IMR-90 (cell line): Measurements from ENCODE around the gene KXD1. TPM values are rescaled to one million over a fixed set of nuclear protein-coding genes. Genes with fewer than 3 reads are reported as not detected.

Source experiments
- ATAC-seq: fragments of 200-7000 bp; cut with Tn5 transposase; 2 replicates; pipeline ENCODE4 v1.9.1; 2020; ENCODE audit warnings: low read depth, mild to moderate bottlenecking, moderate library complexity
- BruUV-seq: library from RNA; stranded (reverse); fragments of 400-500 nt; replicated peaks from 2 replicates; lab custom pipeline; 2021; lab: Mats Ljungman, UMichigan
- CTCF ChIA-PET: fragments of 300-600 bp; formaldehyde crosslinking; extraction: SDS; loops from one replicate; lab custom pipeline; 2021; ENCODE audit warnings: antibody characterized with exemption; lab: Yijun Ruan, JAX
- POLR2A ChIA-PET: fragments of 300-600 bp; sonication (Branson Sonifier 250); formaldehyde crosslinking; loops from one replicate; lab custom pipeline; 2022; ENCODE audit warnings: antibody characterized with exemption; ENCODE audit not compliant: unreplicated experiment; lab: Charles Lee
- DNase-seq: peaks from one replicate; pipeline ENCODE4 v3.0.0; 2013
- H2AFZ ChIP-seq: replicated peaks from 2 replicates; pipeline ENCODE3; 2013; ENCODE audit warnings: low read length, mild to moderate bottlenecking; ENCODE audit not compliant: poor library complexity
- H2AK5ac ChIP-seq: 2 replicates; pipeline ENCODE4 v1.6.1; 2013; ENCODE audit warnings: low read depth, low read length, inconsistent platforms
- H2AK9ac ChIP-seq: replicated peaks from 2 replicates; pipeline ENCODE3; 2013; ENCODE audit warnings: mild to moderate bottlenecking, low read depth, low read length, moderate library complexity; ENCODE audit not compliant: poor library complexity
- H2BK120ac ChIP-seq: 2 replicates; pipeline ENCODE4 v1.6.1; 2013; ENCODE audit warnings: low read depth, low read length, inconsistent platforms
- H2BK15ac ChIP-seq: 3 replicates; pipeline ENCODE4 v1.6.1; 2013; ENCODE audit warnings: low read depth, low read length, inconsistent platforms
- H2BK20ac ChIP-seq: 2 replicates; pipeline ENCODE4 v1.6.1; 2013; ENCODE audit warnings: low read depth, mild to moderate bottlenecking, inconsistent platforms, low read length, moderate library complexity
- H2BK5ac ChIP-seq: 2 replicates; pipeline ENCODE4 v1.6.1; 2013; ENCODE audit warnings: mild to moderate bottlenecking, low read depth, low read length, inconsistent platforms; ENCODE audit not compliant: poor library complexity, severe bottlenecking
- H3K14ac ChIP-seq: replicated peaks from 2 replicates; pipeline ENCODE4 v1.6.1; 2013; ENCODE audit warnings: low read depth, low read length, inconsistent platforms
- H3K18ac ChIP-seq: 2 replicates; pipeline ENCODE4 v1.6.1; 2013; ENCODE audit warnings: low read depth, low read length, control low read depth
- H3K23ac ChIP-seq: 2 replicates; pipeline ENCODE4 v1.6.1; 2013; ENCODE audit warnings: low read depth, low read length, inconsistent platforms
- H3K27ac ChIP-seq: 2 replicates; pipeline ENCODE4 v1.5.1; 2013; ENCODE audit warnings: mild to moderate bottlenecking, control low read depth, low read length; ENCODE audit not compliant: insufficient read depth
- H3K27me3 ChIP-seq: 2 replicates; pipeline ENCODE4 v1.6.1; 2013; ENCODE audit warnings: low read length; ENCODE audit not compliant: control insufficient read depth, insufficient read depth
- H3K36me3 ChIP-seq: 2 replicates; pipeline ENCODE4 v1.6.1; 2013; ENCODE audit warnings: low read length, mixed read lengths; ENCODE audit not compliant: control insufficient read depth, insufficient read depth
- H3K4ac ChIP-seq: 2 replicates; pipeline ENCODE4 v1.6.1; 2013; ENCODE audit warnings: low read depth, low read length, inconsistent platforms
- H3K4me1 ChIP-seq: 2 replicates; pipeline ENCODE4 v1.6.1; 2013; ENCODE audit warnings: low read length, mixed read lengths; ENCODE audit not compliant: control insufficient read depth, insufficient read depth
- H3K4me2 ChIP-seq: 2 replicates; pipeline ENCODE4 v1.6.1; 2013; ENCODE audit warnings: low read depth, mild to moderate bottlenecking, control low read depth, low read length, moderate library complexity
- H3K4me3 ChIP-seq: 2 replicates; pipeline ENCODE4 v1.5.1; 2013; ENCODE audit warnings: low read depth, mild to moderate bottlenecking, control low read depth, low read length, moderate library complexity; ENCODE audit not compliant: insufficient read depth
- H3K56ac ChIP-seq: 2 replicates; pipeline ENCODE4 v1.6.1; 2013; ENCODE audit warnings: low read length, inconsistent platforms; ENCODE audit not compliant: insufficient read depth; ENCODE audit errors: extremely low read depth
- H3K79me1 ChIP-seq, 2 experiments: 2 replicates each; pipeline ENCODE4 v1.6.1; 2013; ENCODE audit warnings: low read length in 2 of 2, inconsistent platforms in 1 of 2, low read depth in 1 of 2
- H3K9ac ChIP-seq: 2 replicates; pipeline ENCODE4 v1.6.1; 2013; ENCODE audit warnings: low read depth, low read length, control low read depth
- H3K9me1 ChIP-seq: 2 replicates; pipeline ENCODE4 v1.6.1; 2013; ENCODE audit warnings: low read length, inconsistent platforms; ENCODE audit not compliant: insufficient read depth
- H3K9me3 ChIP-seq: 2 replicates; pipeline ENCODE4 v1.6.1; 2013; ENCODE audit warnings: low read length; ENCODE audit not compliant: control insufficient read depth, insufficient read depth
- H4K20me1 ChIP-seq: 2 replicates; pipeline ENCODE4 v1.6.1; 2013; ENCODE audit warnings: low read length, inconsistent platforms; ENCODE audit not compliant: insufficient read depth
- H4K5ac ChIP-seq: 2 replicates; pipeline ENCODE4 v1.6.1; 2013; ENCODE audit warnings: mild to moderate bottlenecking, low read depth, low read length, control low read depth
- H4K8ac ChIP-seq, 2 experiments: 2 replicates each; pipeline ENCODE4 v1.6.1; 2013; ENCODE audit warnings: low read depth in 2 of 2, low read length in 2 of 2, control low read depth in 1 of 2, inconsistent platforms in 1 of 2
- H4K91ac ChIP-seq: 2 replicates; pipeline ENCODE4 v1.6.1; 2013; ENCODE audit warnings: low read depth, low read length, inconsistent platforms; ENCODE audit not compliant: insufficient read depth
- BHLHE40 ChIP-seq: fragments of 150-350 bp; IDR thresholded peaks from 2 replicates; pipeline ENCODE4 v1.6.1; 2016; ENCODE audit warnings: mild to moderate bottlenecking, low read depth, low read length
- CHD1 ChIP-seq: IDR thresholded peaks from 2 replicates; pipeline ENCODE4 v1.6.1; 2012; ENCODE audit warnings: low read depth, low read length, improper control_type of control experiment
- FOS ChIP-seq: fragments of 150-350 bp; IDR thresholded peaks from 2 replicates; pipeline ENCODE4 v1.6.1; 2016; ENCODE audit warnings: low read depth, low read length
- MAFK ChIP-seq: IDR thresholded peaks from 2 replicates; pipeline ENCODE4 v1.6.1; 2012; ENCODE audit warnings: low read depth, low read length, improper control_type of control experiment
- MAZ ChIP-seq: IDR thresholded peaks from 2 replicates; pipeline ENCODE4 v1.6.1; 2012; ENCODE audit warnings: low read depth, mild to moderate bottlenecking, low read length, improper control_type of control experiment, moderate library complexity, borderline replicate concordance
- MXI1 ChIP-seq: IDR thresholded peaks from 2 replicates; pipeline ENCODE4 v1.6.1; 2012; ENCODE audit warnings: low read depth, mild to moderate bottlenecking, low read length, moderate library complexity, borderline replicate concordance
- RAD21 ChIP-seq: IDR thresholded peaks from 2 replicates; pipeline ENCODE4 v1.6.1; 2012; ENCODE audit warnings: low read length, improper control_type of control experiment
- RCOR1 ChIP-seq: IDR thresholded peaks from 2 replicates; pipeline ENCODE4 v1.6.1; 2012; ENCODE audit warnings: mild to moderate bottlenecking, low read length, improper control_type of control experiment; ENCODE audit not compliant: insufficient replicate concordance
- RFX5 ChIP-seq: IDR thresholded peaks from 2 replicates; pipeline ENCODE4 v1.8.0; 2012; ENCODE audit warnings: low read depth, mild to moderate bottlenecking, low read length, moderate library complexity
- SMC3 ChIP-seq: fragments of 150-350 bp; IDR thresholded peaks from 2 replicates; pipeline ENCODE4 v1.6.1; 2016; ENCODE audit warnings: low read depth, mild to moderate bottlenecking, antibody characterized with exemption, low read length, moderate library complexity
- WGBS, 2 experiments: methylation state at CpG; one replicate each; pipeline versions ENCODE4 v1.1.5 to v1.1.7; 2013; ENCODE audit warnings: missing lambda C conversion rate in 2 of 2; ENCODE audit not compliant: insufficient read length in 1 of 2; ENCODE audit errors: extremely low coverage in 2 of 2; 5-methylcytosine and 5-hydroxymethylcytosine counted together
- dilution Hi-C: fragments of 300-500 bp; cut with HindIII; formaldehyde crosslinking; loops from one replicate; pipeline ENCODE4 v1.14.3; 2018; ENCODE audit warnings: low sequenced_read_pairs; ENCODE audit not compliant: unreplicated experiment
- in situ Hi-C: fragments of 300-500 bp; cut with MboI; formaldehyde crosslinking; loops from 3 replicates; pipeline ENCODE4 v1.14.3; 2019; ENCODE audit warnings: low sequenced_read_pairs, inconsistent platforms, mixed read lengths
- intact Hi-C: fragments of 100-400 bp; cut with micrococcal nuclease; formaldehyde crosslinking; loops from 2 replicates; pipeline ENCODE4 v1.10.0; 2022
- polyA plus RNA-seq, 3 experiments: library from polyadenylated mRNA; depleted of rRNA; stranded (reverse); fragments of >200 nt; gene quantifications; 2 replicates each; pipeline ENCODE4 v1.2.3, GENCODE V29; 2012; ENCODE audit warnings: low replicate concordance in 1 of 3
- total RNA-seq: library from RNA; depleted of rRNA; stranded (reverse); fragments of >200 nt; gene quantifications from 2 replicates; pipeline ENCODE4 v1.2.3, GENCODE V29; 2012
- TF ChIP-seq, protein P1 (sequence below): fragments of 150-350 bp; IDR thresholded peaks from 2 replicates; pipeline ENCODE4 v1.6.1; 2017; ENCODE audit warnings: mild to moderate bottlenecking, antibody characterized with exemption, low read length, low read depth
- TF ChIP-seq, protein P2 (sequence below): conservative IDR thresholded peaks from 2 replicates; pipeline ENCODE4 v1.5.1; 2012; ENCODE audit warnings: mild to moderate bottlenecking, low read depth, low read length, improper control_type of control experiment
- TF ChIP-seq, protein P3 (sequence below): fragments of 150-350 bp; IDR thresholded peaks from 2 replicates; pipeline ENCODE4 v1.6.1; 2016; ENCODE audit warnings: low read depth, mild to moderate bottlenecking, low read length, moderate library complexity, borderline replicate concordance

Gene KXD1
- total and polyA plus RNA-seq, 2 of the 4 experiments (the other 2 are of a cell fraction), result 66.7 to 196 TPM

DNA sequence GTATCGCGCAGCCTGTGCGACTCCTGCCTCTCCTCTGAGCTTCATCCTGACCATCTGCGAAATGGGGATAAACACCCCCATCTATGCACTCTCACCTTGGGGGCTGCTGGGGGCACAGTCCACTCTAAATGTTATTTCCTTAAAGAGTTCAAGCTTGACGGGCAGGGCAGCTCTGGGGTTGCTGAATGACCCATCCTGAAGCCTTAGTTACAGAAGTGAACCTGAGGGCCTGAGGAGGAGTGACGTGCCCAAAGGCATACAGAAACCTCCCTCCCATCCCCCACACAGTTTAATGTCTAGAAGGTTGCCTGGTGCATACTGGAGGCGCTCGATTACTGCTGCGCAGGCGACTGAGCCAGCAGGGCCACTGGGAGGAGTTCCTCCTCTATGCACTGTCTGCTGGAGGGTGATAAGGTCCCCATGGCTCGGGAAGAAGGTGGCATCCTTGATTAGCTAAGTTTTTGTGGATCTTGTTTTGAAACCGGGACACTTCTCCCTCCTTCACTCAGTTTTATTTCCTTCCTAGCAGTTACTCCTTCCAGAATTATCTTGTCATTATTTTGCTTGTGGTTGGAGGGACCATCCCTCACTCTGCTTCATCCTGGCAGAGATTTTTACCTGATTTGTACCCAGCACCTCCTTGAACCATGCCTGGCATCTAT, 13.7 kb upstream of the KXD1 start (continued):
- TF ChIP-seq RAD21, result no peak

DNA sequence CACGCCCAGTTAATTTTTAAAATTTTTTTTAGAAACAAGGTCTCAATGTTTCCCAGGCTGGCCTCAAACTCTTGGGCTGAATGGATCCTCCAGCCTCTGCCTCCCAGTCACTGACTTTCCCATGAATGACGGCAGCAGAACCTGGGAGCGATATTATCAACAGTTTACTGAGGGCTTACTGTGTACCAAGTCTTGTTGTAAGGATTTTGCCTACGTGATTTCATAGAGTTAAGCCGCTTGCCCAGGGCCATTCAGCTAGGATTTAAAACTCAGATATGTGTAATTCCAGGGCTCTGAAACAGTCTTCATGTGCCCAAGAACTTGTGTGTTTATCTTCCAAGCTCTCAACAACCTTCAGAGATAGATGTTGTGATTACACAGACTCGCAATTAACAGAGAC, 6.0 kb upstream of the KXD1 start:
- Histone ChIP-seq H2BK120ac (no peak overlapping the region), H3K4me2 (no peak overlapping the region), H2BK5ac (no peak overlapping the region), H3K27ac (no peak overlapping the region), H3K9me1 (no peaks in the 10 kb centered on the region), H3K23ac (no peak overlapping the region), H3K56ac (no peak overlapping the region), H3K9ac (no peak overlapping the region), H3K4me3 (no peak overlapping the region), H4K8ac (no peak overlapping the region), H3K36me3 (no peaks in the 10 kb centered on the region), H2AK9ac (no peak overlapping the region), H3K14ac (no peak overlapping the region), H3K4me1 (no peaks in the 10 kb centered on the region), H3K9me3 (no peaks in the 10 kb centered on the region), H4K91ac (no peak overlapping the region), H2BK20ac (no peak overlapping the region), H2BK15ac (no peak overlapping the region), H3K18ac (no peak overlapping the region), H4K20me1 (no peaks in the 10 kb centered on the region), H3K27me3 (no peaks in the 10 kb centered on the region), H4K5ac (no peak overlapping the region), H3K4ac (no peak overlapping the region), H3K79me1 (no peaks in the 10 kb centered on the region), H2AK5ac (no peak overlapping the region), H2AFZ (no peak overlapping the region)
- BruUV-seq, result no TSS peak
- ChIA-PET CTCF (no interaction called here), POLR2A (no interaction called here)
- 64% methylated on average over 1 of the region's 6 CpGs; no CpG with 5 or more reads in 1 of the 2 experiments for WGBS, 2 experiments
- no peak for DNase-seq
- in situ Hi-C loops, result no loop called here
- dilution Hi-C loops, result no loop called here
- no peak for ATAC-seq
- intact Hi-C loops, result no loop called here
- TF ChIP-seq MAZ, result no peak
- TF ChIP-seq, protein P1, sequence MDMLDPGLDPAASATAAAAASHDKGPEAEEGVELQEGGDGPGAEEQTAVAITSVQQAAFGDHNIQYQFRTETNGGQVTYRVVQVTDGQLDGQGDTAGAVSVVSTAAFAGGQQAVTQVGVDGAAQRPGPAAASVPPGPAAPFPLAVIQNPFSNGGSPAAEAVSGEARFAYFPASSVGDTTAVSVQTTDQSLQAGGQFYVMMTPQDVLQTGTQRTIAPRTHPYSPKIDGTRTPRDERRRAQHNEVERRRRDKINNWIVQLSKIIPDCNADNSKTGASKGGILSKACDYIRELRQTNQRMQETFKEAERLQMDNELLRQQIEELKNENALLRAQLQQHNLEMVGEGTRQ, result no peak
- no peak for TF ChIP-seq BHLHE40
- TF ChIP-seq MXI1, result no peak
- TF ChIP-seq FOS, result no peak
- TF ChIP-seq CHD1, result no peak
- no peak for TF ChIP-seq RCOR1
- no peak for TF ChIP-seq RFX5
- TF ChIP-seq MAFK, result no peak
- TF ChIP-seq, protein P2, sequence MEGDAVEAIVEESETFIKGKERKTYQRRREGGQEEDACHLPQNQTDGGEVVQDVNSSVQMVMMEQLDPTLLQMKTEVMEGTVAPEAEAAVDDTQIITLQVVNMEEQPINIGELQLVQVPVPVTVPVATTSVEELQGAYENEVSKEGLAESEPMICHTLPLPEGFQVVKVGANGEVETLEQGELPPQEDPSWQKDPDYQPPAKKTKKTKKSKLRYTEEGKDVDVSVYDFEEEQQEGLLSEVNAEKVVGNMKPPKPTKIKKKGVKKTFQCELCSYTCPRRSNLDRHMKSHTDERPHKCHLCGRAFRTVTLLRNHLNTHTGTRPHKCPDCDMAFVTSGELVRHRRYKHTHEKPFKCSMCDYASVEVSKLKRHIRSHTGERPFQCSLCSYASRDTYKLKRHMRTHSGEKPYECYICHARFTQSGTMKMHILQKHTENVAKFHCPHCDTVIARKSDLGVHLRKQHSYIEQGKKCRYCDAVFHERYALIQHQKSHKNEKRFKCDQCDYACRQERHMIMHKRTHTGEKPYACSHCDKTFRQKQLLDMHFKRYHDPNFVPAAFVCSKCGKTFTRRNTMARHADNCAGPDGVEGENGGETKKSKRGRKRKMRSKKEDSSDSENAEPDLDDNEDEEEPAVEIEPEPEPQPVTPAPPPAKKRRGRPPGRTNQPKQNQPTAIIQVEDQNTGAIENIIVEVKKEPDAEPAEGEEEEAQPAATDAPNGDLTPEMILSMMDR, result no peak
- TF ChIP-seq, protein P3, sequence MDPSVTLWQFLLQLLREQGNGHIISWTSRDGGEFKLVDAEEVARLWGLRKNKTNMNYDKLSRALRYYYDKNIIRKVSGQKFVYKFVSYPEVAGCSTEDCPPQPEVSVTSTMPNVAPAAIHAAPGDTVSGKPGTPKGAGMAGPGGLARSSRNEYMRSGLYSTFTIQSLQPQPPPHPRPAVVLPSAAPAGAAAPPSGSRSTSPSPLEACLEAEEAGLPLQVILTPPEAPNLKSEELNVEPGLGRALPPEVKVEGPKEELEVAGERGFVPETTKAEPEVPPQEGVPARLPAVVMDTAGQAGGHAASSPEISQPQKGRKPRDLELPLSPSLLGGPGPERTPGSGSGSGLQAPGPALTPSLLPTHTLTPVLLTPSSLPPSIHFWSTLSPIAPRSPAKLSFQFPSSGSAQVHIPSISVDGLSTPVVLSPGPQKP, result no peak
- TF ChIP-seq RAD21, result no peak
- TF ChIP-seq SMC3, result no peak
